Astrocyte of the spinal cord (primary cell): ENCODE data around the gene TACC2.

Experiments
- DNase-seq: peaks from one replicate; pipeline ENCODE4 v3.0.0; 2011; ENCODE audit warnings: low read depth, low spot score
- H3K4me3 ChIP-seq: 2 replicates; pipeline ENCODE4 v1.5.1; 2011; ENCODE audit warnings: low read depth, mild to moderate bottlenecking, low read length, moderate library complexity
- CTCF ChIP-seq: IDR thresholded peaks from 2 replicates; pipeline ENCODE4 v1.5.1; 2012; ENCODE audit warnings: low read depth, mild to moderate bottlenecking, low read length, inconsistent platforms
- in situ Hi-C: cut with HindIII; loops from 2 replicates; pipeline ENCODE4 v1.10.0; 2017; ENCODE audit warnings: low sequenced_read_pairs

TACC2 gene

GRCh38 chr10:122050311-122050710 is 61.3 kb downstream of the TACC2 start:
- DNase-seq, result no peak
- in situ Hi-C loops, result no loop called here
- H3K4me3 ChIP-seq, result no peak overlapping the region
- no peak for TF ChIP-seq CTCF

- in situ Hi-C loops, result no loop called here
- no peak for TF ChIP-seq CTCF
- H3K4me3 ChIP-seq, result no peak overlapping the region
- no peak for DNase-seq
Measured at GRCh38 chr10:122050811-122051210, 61.8 kb downstream of the TACC2 start.

GRCh38 chr10:122051609-122052385 is 62.8 kb downstream of the TACC2 start:
- DNase-seq, result peak; percentile 71
- peak; percentile 79 for TF ChIP-seq CTCF
- in situ Hi-C loops, result no loop called here

GRCh38 chr10:122052701-122053100 is 63.7 kb downstream of the TACC2 start:
- DNase-seq, result peak; percentile 13
- in situ Hi-C loops, result no loop called here
- H3K4me3 ChIP-seq, result no peak overlapping the region
- TF ChIP-seq CTCF, result no peak

More at GRCh38 chr10:122051609-122052385, 62.8 kb downstream of the TACC2 start:
- no peak overlapping the region for H3K4me3 ChIP-seq

GRCh38 chr10:122053314-122053713 is 64.4 kb downstream of the TACC2 start:
- no peak overlapping the region for H3K4me3 ChIP-seq
- DNase-seq, result no peak
- in situ Hi-C loops, result no loop called here
- TF ChIP-seq CTCF, result no peak

- peak; percentile 57 for DNase-seq
- in situ Hi-C loops, result no loop called here
- H3K4me3 ChIP-seq, result no peak overlapping the region
- TF ChIP-seq CTCF, result peak; percentile 75
Measured at GRCh38 chr10:122054048-122055025, 65.4 kb downstream of the TACC2 start.
